ENCODE data around the gene CFAP141.

- no peak for TF ChIP-seq CTCF (IDR thresholded peaks at IDR 0.05)
- no peak for TF ChIP-seq POLR2A (IDR thresholded peaks at IDR 0.05)
These were observed 54.8 kb downstream of the CFAP141 start for GRCh38 chr1:154151311-154151710.

All from lower leg skin (tissue), 3 donors.